HEK293 (cell line): ENCODE results near the gene C17orf67.

Experiments used
- CTCF ChIA-PET: fragments of 350-600 bp; formaldehyde crosslinking; extraction: SDS; loops from one replicate; lab custom pipeline; 2021; ENCODE audit warnings: antibody characterized with exemption; lab: Yijun Ruan, JAX
- POLR2A ChIA-PET: fragments of 300-600 bp; formaldehyde crosslinking; extraction: SDS; loops from one replicate; lab custom pipeline; 2020; ENCODE audit warnings: antibody characterized with exemption, inconsistent platforms; lab: Yijun Ruan, JAX
- H3K27ac ChIP-seq: fragments of 200-500 bp; sonication (Bioruptor generic); 2 replicates; pipeline ENCODE4 v1.5.1; 2014; ENCODE audit warnings: low read depth, low read length, control low read depth, inconsistent platforms; ENCODE audit errors: extremely low read depth
- H3K36me3 ChIP-seq, 2 experiments: fragments of 200-500 bp in 1 of 2; sonication (Bioruptor generic) in 1 of 2; 1 replicate in 1 of 2; 2 replicates in 1 of 2; pipeline ENCODE4 v1.5.1; 2014 to 2017; ENCODE audit warnings: inconsistent platforms in 2 of 2, low read length in 2 of 2; ENCODE audit not compliant: control insufficient read depth in 2 of 2, insufficient read depth in 1 of 2
- H3K4me1 ChIP-seq: fragments of 200-500 bp; sonication (Bioruptor generic); 2 replicates; pipeline ENCODE4 v1.5.1; 2014; ENCODE audit warnings: mild to moderate bottlenecking, low read length, inconsistent platforms; ENCODE audit not compliant: control insufficient read depth, insufficient read depth
- H3K4me3 ChIP-seq: 2 replicates; pipeline ENCODE4 v1.5.1; 2011; ENCODE audit warnings: low read depth, mild to moderate bottlenecking, control low read depth, low read length, moderate library complexity
- H3K9me3 ChIP-seq: fragments of 200-500 bp; sonication (Bioruptor generic); 2 replicates; pipeline ENCODE4 v1.5.1; 2014; ENCODE audit warnings: low read depth, low read length, inconsistent platforms; ENCODE audit not compliant: control insufficient read depth, insufficient read depth
- AEBP2 ChIP-seq: fragments of 450-650 bp; formaldehyde crosslinking; IDR thresholded peaks from 2 replicates; pipeline ENCODE4 v1.5.1; 2016; ENCODE audit warnings: missing biosample characterization, missing genetic modification characterization, borderline replicate concordance
- INSM2 ChIP-seq: fragments of 450-650 bp; formaldehyde crosslinking; IDR thresholded peaks from 2 replicates; pipeline ENCODE4 v1.5.1; 2016; ENCODE audit warnings: missing biosample characterization, missing genetic modification characterization
- KLF16 ChIP-seq: fragments of 450-650 bp; formaldehyde crosslinking; IDR thresholded peaks from 2 replicates; pipeline ENCODE4 v1.5.1; 2017; ENCODE audit warnings: missing biosample characterization, missing genetic modification characterization
- KLF8 ChIP-seq: fragments of 450-650 bp; formaldehyde crosslinking; IDR thresholded peaks from 2 replicates; pipeline ENCODE4 v1.5.1; 2016; ENCODE audit warnings: missing biosample characterization, missing genetic modification characterization
- SETDB1 ChIP-seq: IDR thresholded peaks from one replicate; pipeline ENCODE4 v1.6.1; 2017; ENCODE audit warnings: mild to moderate bottlenecking, low read length, moderate library complexity, mixed read lengths; ENCODE audit not compliant: insufficient read length
- SP7 ChIP-seq: fragments of 450-650 bp; formaldehyde crosslinking; IDR thresholded peaks from 2 replicates; pipeline ENCODE4 v1.5.1; 2016; ENCODE audit warnings: missing biosample characterization, missing genetic modification characterization
- ZIC2 ChIP-seq: fragments of 450-650 bp; formaldehyde crosslinking; IDR thresholded peaks from 2 replicates; pipeline ENCODE4 v1.5.1; 2016; ENCODE audit warnings: missing biosample characterization, missing genetic modification characterization
- ZNF121 ChIP-seq: fragments of 450-650 bp; formaldehyde crosslinking; IDR thresholded peaks from 2 replicates; pipeline ENCODE4 v1.5.1; 2016; ENCODE audit warnings: missing biosample characterization, missing genetic modification characterization
- ZNF175 ChIP-seq: fragments of 450-650 bp; formaldehyde crosslinking; IDR thresholded peaks from 2 replicates; pipeline ENCODE4 v1.5.1; 2016; ENCODE audit warnings: missing biosample characterization, missing genetic modification characterization
- ZNF2 ChIP-seq: fragments of 450-650 bp; formaldehyde crosslinking; IDR thresholded peaks from 2 replicates; pipeline ENCODE4 v1.5.1; 2016; ENCODE audit warnings: missing biosample characterization, missing genetic modification characterization
- ZNF24 ChIP-seq: fragments of 450-650 bp; formaldehyde crosslinking; IDR thresholded peaks from 2 replicates; pipeline ENCODE4 v1.5.1; 2016; ENCODE audit warnings: missing biosample characterization, missing genetic modification characterization
- ZNF248 ChIP-seq: fragments of 450-650 bp; formaldehyde crosslinking; IDR thresholded peaks from 2 replicates; pipeline ENCODE4 v1.5.1; 2017; ENCODE audit warnings: missing biosample characterization, missing genetic modification characterization
- ZNF341 ChIP-seq: fragments of 450-650 bp; formaldehyde crosslinking; IDR thresholded peaks from 2 replicates; pipeline ENCODE4; 2016; ENCODE audit warnings: low read depth, missing biosample characterization, missing genetic modification characterization
- ZNF394 ChIP-seq: fragments of 450-650 bp; formaldehyde crosslinking; IDR thresholded peaks from 2 replicates; pipeline ENCODE4 v1.5.1; 2016; ENCODE audit warnings: missing biosample characterization, missing genetic modification characterization, mild to moderate bottlenecking, moderate library complexity, borderline replicate concordance
- ZNF629 ChIP-seq: fragments of 450-650 bp; formaldehyde crosslinking; IDR thresholded peaks from 2 replicates; pipeline ENCODE4 v1.5.1; 2017; ENCODE audit warnings: missing biosample characterization, missing genetic modification characterization
- ZNF677 ChIP-seq: fragments of 450-650 bp; IDR thresholded peaks from 2 replicates; pipeline ENCODE4 v1.5.0; 2018; ENCODE audit warnings: missing biosample characterization, mild to moderate bottlenecking, missing genetic modification characterization, moderate library complexity
- ZNF791 ChIP-seq: fragments of 450-650 bp; formaldehyde crosslinking; IDR thresholded peaks from 2 replicates; pipeline ENCODE4 v1.5.1; 2016; ENCODE audit warnings: missing biosample characterization, missing genetic modification characterization
- ZNF792 ChIP-seq: fragments of 450-650 bp; formaldehyde crosslinking; IDR thresholded peaks from 2 replicates; pipeline ENCODE4 v1.5.1; 2016; ENCODE audit warnings: missing biosample characterization, missing genetic modification characterization
- TF ChIP-seq, protein P1 (sequence below): fragments of 450-650 bp; formaldehyde crosslinking; IDR thresholded peaks from 2 replicates; pipeline ENCODE4 v1.5.1; 2017; ENCODE audit warnings: missing biosample characterization, missing genetic modification characterization
- TF ChIP-seq, protein P2 (sequence below): fragments of 450-650 bp; formaldehyde crosslinking; conservative IDR thresholded peaks from 2 replicates; pipeline ENCODE4 v1.5.1; 2016; ENCODE audit warnings: low read depth, missing biosample characterization, missing genetic modification characterization

Gene C17orf67

GRCh38 chr17:56867948-56868376 is 34.2 kb upstream of the C17orf67 start:
- Histone ChIP-seq H3K9me3 (no peaks in the 10 kb centered on the region), H3K4me3 (no peak overlapping the region), H3K27ac (no peak overlapping the region), H3K36me3 (peaks cover 18% of the 10 kb centered on the region in 2 experiments; a peak in 2 of 3 replicates), H3K4me1 (no peaks in the 10 kb centered on the region)
- POLR2A ChIA-PET: interaction anchor here (0.7 kb wide), 1 partner anchor 46 kb away, joined by 3 read pairs; the partner anchor contains the start of gene TRIM25
- TF ChIP-seq ZNF341: no peak
- TF ChIP-seq KLF8: no peak
- TF ChIP-seq, protein P1, sequence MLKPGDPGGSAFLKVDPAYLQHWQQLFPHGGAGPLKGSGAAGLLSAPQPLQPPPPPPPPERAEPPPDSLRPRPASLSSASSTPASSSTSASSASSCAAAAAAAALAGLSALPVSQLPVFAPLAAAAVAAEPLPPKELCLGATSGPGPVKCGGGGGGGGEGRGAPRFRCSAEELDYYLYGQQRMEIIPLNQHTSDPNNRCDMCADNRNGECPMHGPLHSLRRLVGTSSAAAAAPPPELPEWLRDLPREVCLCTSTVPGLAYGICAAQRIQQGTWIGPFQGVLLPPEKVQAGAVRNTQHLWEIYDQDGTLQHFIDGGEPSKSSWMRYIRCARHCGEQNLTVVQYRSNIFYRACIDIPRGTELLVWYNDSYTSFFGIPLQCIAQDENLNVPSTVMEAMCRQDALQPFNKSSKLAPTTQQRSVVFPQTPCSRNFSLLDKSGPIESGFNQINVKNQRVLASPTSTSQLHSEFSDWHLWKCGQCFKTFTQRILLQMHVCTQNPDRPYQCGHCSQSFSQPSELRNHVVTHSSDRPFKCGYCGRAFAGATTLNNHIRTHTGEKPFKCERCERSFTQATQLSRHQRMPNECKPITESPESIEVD (tag by site-specific recombination): no peak
- no peak for TF ChIP-seq ZNF175
- no peak for TF ChIP-seq ZNF629 (tag by site-specific recombination)
- TF ChIP-seq ZNF792 (tag by site-specific recombination): no peak
- TF ChIP-seq KLF16 (tag by site-specific recombination): no peak
- no peak for TF ChIP-seq ZIC2 (tag by site-specific recombination)
- TF ChIP-seq, protein P2, sequence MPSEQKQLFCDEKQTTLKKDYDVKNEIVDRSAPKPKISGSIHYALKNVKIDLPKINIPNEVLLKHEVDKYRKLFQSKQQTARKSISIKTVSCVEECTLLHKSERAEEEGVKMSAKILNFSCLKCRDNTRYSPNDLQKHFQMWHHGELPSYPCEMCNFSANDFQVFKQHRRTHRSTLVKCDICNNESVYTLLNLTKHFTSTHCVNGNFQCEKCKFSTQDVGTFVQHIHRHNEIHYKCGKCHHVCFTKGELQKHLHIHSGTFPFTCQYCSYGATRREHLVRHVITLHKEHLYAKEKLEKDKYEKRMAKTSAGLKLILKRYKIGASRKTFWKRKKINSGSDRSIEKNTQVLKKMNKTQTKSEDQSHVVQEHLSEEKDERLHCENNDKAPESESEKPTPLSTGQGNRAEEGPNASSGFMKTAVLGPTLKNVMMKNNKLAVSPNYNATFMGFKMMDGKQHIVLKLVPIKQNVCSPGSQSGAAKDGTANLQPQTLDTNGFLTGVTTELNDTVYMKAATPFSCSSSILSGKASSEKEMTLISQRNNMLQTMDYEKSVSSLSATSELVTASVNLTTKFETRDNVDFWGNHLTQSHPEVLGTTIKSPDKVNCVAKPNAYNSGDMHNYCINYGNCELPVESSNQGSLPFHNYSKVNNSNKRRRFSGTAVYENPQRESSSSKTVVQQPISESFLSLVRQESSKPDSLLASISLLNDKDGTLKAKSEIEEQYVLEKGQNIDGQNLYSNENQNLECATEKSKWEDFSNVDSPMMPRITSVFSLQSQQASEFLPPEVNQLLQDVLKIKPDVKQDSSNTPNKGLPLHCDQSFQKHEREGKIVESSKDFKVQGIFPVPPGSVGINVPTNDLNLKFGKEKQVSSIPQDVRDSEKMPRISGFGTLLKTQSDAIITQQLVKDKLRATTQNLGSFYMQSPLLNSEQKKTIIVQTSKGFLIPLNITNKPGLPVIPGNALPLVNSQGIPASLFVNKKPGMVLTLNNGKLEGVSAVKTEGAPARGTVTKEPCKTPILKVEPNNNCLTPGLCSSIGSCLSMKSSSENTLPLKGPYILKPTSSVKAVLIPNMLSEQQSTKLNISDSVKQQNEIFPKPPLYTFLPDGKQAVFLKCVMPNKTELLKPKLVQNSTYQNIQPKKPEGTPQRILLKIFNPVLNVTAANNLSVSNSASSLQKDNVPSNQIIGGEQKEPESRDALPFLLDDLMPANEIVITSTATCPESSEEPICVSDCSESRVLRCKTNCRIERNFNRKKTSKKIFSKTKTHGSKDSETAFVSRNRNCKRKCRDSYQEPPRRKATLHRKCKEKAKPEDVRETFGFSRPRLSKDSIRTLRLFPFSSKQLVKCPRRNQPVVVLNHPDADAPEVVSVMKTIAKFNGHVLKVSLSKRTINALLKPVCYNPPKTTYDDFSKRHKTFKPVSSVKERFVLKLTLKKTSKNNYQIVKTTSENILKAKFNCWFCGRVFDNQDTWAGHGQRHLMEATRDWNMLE (tag by site-specific recombination): no peak
- TF ChIP-seq ZNF677 (tag by site-specific recombination): no peak
- no peak for TF ChIP-seq ZNF248 (tag by site-specific recombination)
- no peak for TF ChIP-seq SP7 (tag by site-specific recombination)
- TF ChIP-seq ZNF791 (tag by site-specific recombination): no peak
- no peak for TF ChIP-seq ZNF24
- no peak for TF ChIP-seq INSM2
- TF ChIP-seq ZNF121 (tag by site-specific recombination): no peak
- TF ChIP-seq SETDB1: no peak
- TF ChIP-seq ZNF394 (tag by site-specific recombination): no peak
- no peak for TF ChIP-seq AEBP2 (tag by site-specific recombination)
- no peak for TF ChIP-seq ZNF2
- CTCF ChIA-PET: interaction anchor here (0.5 to 1.1 kb wide), 3 partner anchors 49 to 908 kb away, joined by 3 to 5 read pairs (median 4); no protein-coding TSS in a partner anchor
